ENCODE results near the gene AGBL2. TPM values are rescaled to one million over a fixed set of nuclear protein-coding genes. Genes with fewer than 3 reads are reported as not detected.
"Not testable (repeated sequence)": the region's sequence is repeated elsewhere in the genome, so short reads cannot be mapped to it uniquely, and the experiment has no call there.

AGBL2 gene
- total RNA-seq, 1 donor, result 1.4 TPM

DNA sequence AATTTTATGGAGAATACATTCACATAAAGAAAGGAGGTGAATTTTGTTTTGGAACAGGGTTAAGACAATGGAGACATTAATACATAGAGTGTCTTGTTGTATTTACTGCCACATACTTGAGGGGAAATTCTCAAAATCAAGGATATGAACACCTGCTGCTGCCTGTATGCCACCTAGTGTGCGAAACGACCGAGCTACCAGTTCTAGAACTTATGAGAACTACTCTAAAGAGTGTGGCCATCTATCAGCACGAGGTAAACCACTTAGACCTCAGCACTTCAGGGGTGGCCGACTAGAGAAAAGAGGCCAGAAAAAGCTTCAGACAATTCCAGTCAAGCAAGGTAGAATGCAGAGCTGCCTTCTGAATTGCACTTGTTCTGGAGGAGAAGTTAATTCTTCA, 1.5 kb upstream of the AGBL2 start:
- no peak for TF ChIP-seq CTCF (IDR thresholded peaks at IDR 0.05; ENCODE audit: insufficient read depth, low read length)
- H3K4me3 ChIP-seq (ENCODE audit: low read depth, low read length), result no peak overlapping the region
- DNase-seq (ENCODE audit: low read depth), result no peak

- TF ChIP-seq CTCF (IDR thresholded peaks at IDR 0.05; ENCODE audit: insufficient read depth, low read length), result no peak
- DNase-seq (ENCODE audit: low read depth), result peak; percentile 22
- H3K4me3 ChIP-seq (ENCODE audit: low read depth, low read length), result peak overlapping the region; percentile 84
Measured at GRCh38 chr11:47714554-47715081, 551 bp downstream of the AGBL2 start.

- no peak for TF ChIP-seq CTCF (IDR thresholded peaks at IDR 0.05; ENCODE audit: insufficient read depth, low read length)
- H3K4me3 ChIP-seq (ENCODE audit: low read depth, low read length), result no peak overlapping the region
- DNase-seq (ENCODE audit: low read depth), result no peak
Measured at GRCh38 chr11:47711816-47712215, 3.4 kb downstream of the AGBL2 start.

DNA sequence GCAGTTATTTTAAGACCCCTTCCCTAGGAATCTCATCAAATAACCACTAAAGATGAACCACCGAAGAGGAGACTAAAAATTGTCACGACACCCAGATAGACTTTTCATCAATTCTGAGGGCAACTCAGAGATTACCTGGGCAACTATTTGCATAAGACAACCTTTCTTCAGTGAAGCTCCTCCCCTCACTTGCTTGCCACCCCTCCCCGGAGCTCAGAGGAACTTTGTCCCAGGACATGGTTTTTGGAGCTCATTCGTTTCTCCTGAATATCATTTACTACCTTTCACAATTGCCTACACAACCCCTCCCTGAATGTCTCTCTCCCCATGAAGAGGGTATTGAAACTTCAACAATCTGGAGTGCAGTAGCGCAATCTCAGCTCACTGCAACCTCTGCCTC, 3.9 kb downstream of the AGBL2 start:
- no peak overlapping the region for H3K4me3 ChIP-seq (ENCODE audit: low read depth, low read length)
- no peak for DNase-seq (ENCODE audit: low read depth)
- no peak for TF ChIP-seq CTCF (IDR thresholded peaks at IDR 0.05; ENCODE audit: insufficient read depth, low read length)

GRCh38 chr11:47707275-47707786, 7.8 kb downstream of the AGBL2 start:
- not testable (repeated sequence) for DNase-seq (ENCODE audit: low read depth); H3K4me3 ChIP-seq (ENCODE audit: low read depth, low read length)

- no peak for TF ChIP-seq CTCF (IDR thresholded peaks at IDR 0.05; ENCODE audit: insufficient read depth, low read length)
- H3K4me3 ChIP-seq (ENCODE audit: low read depth, low read length), result no peak overlapping the region
- no peak for DNase-seq (ENCODE audit: low read depth)
Measured at GRCh38 chr11:47705721-47706120, 9.4 kb downstream of the AGBL2 start.

- TF ChIP-seq CTCF (IDR thresholded peaks at IDR 0.05; ENCODE audit: insufficient read depth, low read length), result no peak
- DNase-seq (ENCODE audit: low read depth), result no peak
Measured at GRCh38 chr11:47691979-47692378, 23.2 kb downstream of the AGBL2 start.

More at GRCh38 chr11:47691979-47692378, 23.2 kb downstream of the AGBL2 start:
- no peak overlapping the region for H3K4me3 ChIP-seq (ENCODE audit: low read depth, low read length)
